Measurements from ENCODE around the gene CDH13.

- TF ChIP-seq CTCF (IDR thresholded peaks at IDR 0.05): no peak
- no peak for TF ChIP-seq POLR2A (IDR thresholded peaks at IDR 0.05)
These were observed 810.3 kb downstream of the CDH13 start for GRCh38 chr16:83437036-83437435.

Data from adrenal gland (tissue), 5 donors.